Colonic mucosa (tissue), 4 donors: ENCODE measurements around the gene ADAM12. TPM values are rescaled to one million over a fixed set of nuclear protein-coding genes. Genes with fewer than 3 reads are reported as not detected.

Experiments
- DNase-seq: peaks from one replicate; pipeline ENCODE4 v3.0.0-alpha.2; 2020
- H3K27ac ChIP-seq: fragments of 200-600 bp; one replicate; pipeline ENCODE4 v1.8.0; 2021
- H3K27me3 ChIP-seq: fragments of 200-600 bp; one replicate; pipeline ENCODE4 v1.8.0; 2021
- H3K36me3 ChIP-seq: fragments of 200-600 bp; one replicate; pipeline ENCODE4 v1.8.0; 2021
- H3K4me1 ChIP-seq: fragments of 200-600 bp; one replicate; pipeline ENCODE4 v1.8.0; 2021; ENCODE audit warnings: mild to moderate bottlenecking
- H3K4me3 ChIP-seq: fragments of 200-600 bp; one replicate; pipeline ENCODE4 v1.8.0; 2021
- H3K9ac ChIP-seq, 2 donors: one replicate each; pipeline ENCODE4 v1.7.0; 2013; ENCODE audit warnings: control low read depth in 2 of 2, low read depth in 2 of 2, low read length in 2 of 2
- H3K9me3 ChIP-seq: fragments of 200-600 bp; one replicate; pipeline ENCODE4 v1.8.0; 2021
- intact Hi-C: fragments of 100-400 bp; cut with DNase I; formaldehyde crosslinking; loops from one replicate; pipeline ENCODE4 v1.14.1; 2022
- total RNA-seq, 2 donors: library from RNA; stranded (reverse); fragmentation: NEBNext Ultra II Directional in 1 of 2; extraction: Animal tissue kit (Norgen Biotek cat#: 25700) in 1 of 2; gene quantifications; one replicate each; pipeline ENCODE4 v1.2.1, GENCODE V29; 2021
- TF ChIP-seq, protein P1 (sequence below): fragments of 200-600 bp; IDR thresholded peaks from one replicate; pipeline ENCODE4 v1.8.0; 2022; ENCODE audit warnings: antibody characterized with exemption, mild to moderate bottlenecking
- donor health status: healthy.
- donor health status: DM: no; HTN: no; CAD: no.
- donor health status: DM: no; HTN: no; CAD: no.

The ADAM12 gene
- total RNA-seq, 2 donors from 2014 or later: 0.30 to 0.64 TPM

DNA sequence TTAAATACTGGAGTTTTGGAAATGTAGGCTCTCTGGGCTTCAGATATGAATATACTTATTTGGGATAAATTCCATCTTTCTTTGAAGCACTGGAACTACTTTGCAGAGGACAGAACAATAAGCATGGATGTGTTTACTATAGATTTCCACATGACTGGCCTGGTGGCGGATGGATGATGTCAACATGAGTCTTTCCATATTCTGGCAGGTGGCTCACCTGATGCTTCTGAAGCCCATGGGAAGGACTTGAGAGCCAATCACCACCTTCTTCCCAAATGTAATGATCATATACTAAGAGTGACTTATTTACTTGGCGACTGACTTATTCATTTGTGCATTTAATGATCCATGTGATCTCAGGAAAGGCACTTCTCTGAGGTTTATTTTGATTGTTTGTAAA, 381.4 kb downstream of the ADAM12 start:
- H3K36me3 ChIP-seq: no peaks in the 10 kb centered on the region

GRCh38 chr10:126006264-126006663, 382.0 kb downstream of the ADAM12 start:
- Histone ChIP-seq H3K36me3 (no peaks in the 10 kb centered on the region), H3K27me3 (no peaks in the 10 kb centered on the region), H3K4me1 (no peaks in the 10 kb centered on the region), H3K27ac (no peak overlapping the region), H3K9ac (no peak overlapping the region), H3K9me3 (no peaks in the 10 kb centered on the region), H3K4me3 (no peak overlapping the region)
- DNase-seq: no peak
- intact Hi-C loops: no loop called here
- TF ChIP-seq, protein P1, sequence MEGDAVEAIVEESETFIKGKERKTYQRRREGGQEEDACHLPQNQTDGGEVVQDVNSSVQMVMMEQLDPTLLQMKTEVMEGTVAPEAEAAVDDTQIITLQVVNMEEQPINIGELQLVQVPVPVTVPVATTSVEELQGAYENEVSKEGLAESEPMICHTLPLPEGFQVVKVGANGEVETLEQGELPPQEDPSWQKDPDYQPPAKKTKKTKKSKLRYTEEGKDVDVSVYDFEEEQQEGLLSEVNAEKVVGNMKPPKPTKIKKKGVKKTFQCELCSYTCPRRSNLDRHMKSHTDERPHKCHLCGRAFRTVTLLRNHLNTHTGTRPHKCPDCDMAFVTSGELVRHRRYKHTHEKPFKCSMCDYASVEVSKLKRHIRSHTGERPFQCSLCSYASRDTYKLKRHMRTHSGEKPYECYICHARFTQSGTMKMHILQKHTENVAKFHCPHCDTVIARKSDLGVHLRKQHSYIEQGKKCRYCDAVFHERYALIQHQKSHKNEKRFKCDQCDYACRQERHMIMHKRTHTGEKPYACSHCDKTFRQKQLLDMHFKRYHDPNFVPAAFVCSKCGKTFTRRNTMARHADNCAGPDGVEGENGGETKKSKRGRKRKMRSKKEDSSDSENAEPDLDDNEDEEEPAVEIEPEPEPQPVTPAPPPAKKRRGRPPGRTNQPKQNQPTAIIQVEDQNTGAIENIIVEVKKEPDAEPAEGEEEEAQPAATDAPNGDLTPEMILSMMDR: no peak

More for the DNA sequence above, 381.4 kb downstream of the ADAM12 start:
- no peak for DNase-seq
- Histone ChIP-seq H3K27me3 (no peaks in the 10 kb centered on the region), H3K9ac (no peak overlapping the region), H3K4me1 (no peaks in the 10 kb centered on the region), H3K27ac (no peak overlapping the region), H3K9me3 (no peaks in the 10 kb centered on the region), H3K4me3 (no peak overlapping the region)
- TF ChIP-seq, protein P1: no peak
- intact Hi-C loops: no loop called here

- Histone ChIP-seq H3K4me1 (no peaks in the 10 kb centered on the region), H3K27ac (no peak overlapping the region), H3K9me3 (no peaks in the 10 kb centered on the region), H3K27me3 (no peaks in the 10 kb centered on the region), H3K36me3 (no peaks in the 10 kb centered on the region), H3K9ac (no peak overlapping the region), H3K4me3 (no peak overlapping the region)
- TF ChIP-seq, protein P1: no peak
- intact Hi-C loops: no loop called here
- DNase-seq: no peak
These were observed 383.5 kb downstream of the ADAM12 start for GRCh38 chr10:126004752-126005151.

DNA sequence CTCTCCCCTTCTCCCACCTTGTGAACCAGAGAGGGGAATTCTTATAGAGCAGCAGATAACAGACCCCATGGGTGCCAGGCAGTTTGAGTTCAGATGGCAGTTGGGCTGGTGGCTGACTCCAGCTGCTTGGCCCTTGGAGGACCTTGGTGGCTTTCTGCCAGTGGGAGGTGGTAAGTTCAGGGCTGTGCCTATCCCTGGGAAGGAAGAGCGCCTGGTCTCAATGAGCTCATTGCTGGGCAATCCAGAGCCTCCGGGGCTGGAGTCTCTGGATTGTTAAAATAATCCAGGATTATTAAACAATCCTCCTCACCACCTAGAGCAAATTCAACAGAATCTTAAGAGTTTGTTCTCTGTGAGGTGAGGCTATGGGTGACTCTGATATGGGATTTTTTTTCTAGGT, 386.7 kb downstream of the ADAM12 start:
- Histone ChIP-seq H3K27ac (no peak overlapping the region), H3K4me1 (no peaks in the 10 kb centered on the region), H3K27me3 (no peaks in the 10 kb centered on the region), H3K9ac (no peak overlapping the region), H3K9me3 (no peaks in the 10 kb centered on the region), H3K4me3 (no peak overlapping the region), H3K36me3 (no peaks in the 10 kb centered on the region)
- no peak for DNase-seq
- TF ChIP-seq, protein P1: no peak
- intact Hi-C loops: no loop called here

GRCh38 chr10:125999694-126000093, 388.6 kb downstream of the ADAM12 start:
- no peaks in the 10 kb centered on the region for H3K4me1 ChIP-seq
- H3K36me3 ChIP-seq: no peaks in the 10 kb centered on the region
- H3K9ac ChIP-seq: no peak overlapping the region
- no peak overlapping the region for H3K27ac ChIP-seq
- no peaks in the 10 kb centered on the region for H3K27me3 ChIP-seq
- intact Hi-C loops: no loop called here
- no peaks in the 10 kb centered on the region for H3K9me3 ChIP-seq
- TF ChIP-seq, protein P1: no peak
- no peak overlapping the region for H3K4me3 ChIP-seq
- DNase-seq: no peak

GRCh38 chr10:125997586-125997985, 390.7 kb downstream of the ADAM12 start:
- Histone ChIP-seq H3K27ac (no peak overlapping the region), H3K4me3 (no peak overlapping the region), H3K9me3 (no peaks in the 10 kb centered on the region), H3K27me3 (no peaks in the 10 kb centered on the region), H3K36me3 (no peaks in the 10 kb centered on the region), H3K9ac (no peak overlapping the region), H3K4me1 (no peaks in the 10 kb centered on the region)
- DNase-seq: no peak
- intact Hi-C loops: no loop called here
- TF ChIP-seq, protein P1: no peak
